Ovary (tissue), 3 donors: ENCODE data around the gene NRXN3.

Source experiments
- POLR2A ChIP-seq: fragments of 450-650 bp; IDR thresholded peaks from one replicate; pipeline ENCODE4 v1.6.1; 2017; ENCODE audit warnings: antibody characterized with exemption, mild to moderate bottlenecking, moderate library complexity
- TF ChIP-seq, protein P1 (sequence below), 3 donors: fragments of 450-650 bp in 2 of 3; fragments of 200-600 bp in 1 of 3; IDR thresholded peaks; one replicate each; pipeline versions ENCODE4 v1.5.1 to v1.8.0; 2016 to 2022; ENCODE audit warnings: antibody characterized with exemption in 3 of 3, mild to moderate bottlenecking in 1 of 3
- donor health status: DM: no; HTN: no; CAD: no.

- TF ChIP-seq, protein P1, sequence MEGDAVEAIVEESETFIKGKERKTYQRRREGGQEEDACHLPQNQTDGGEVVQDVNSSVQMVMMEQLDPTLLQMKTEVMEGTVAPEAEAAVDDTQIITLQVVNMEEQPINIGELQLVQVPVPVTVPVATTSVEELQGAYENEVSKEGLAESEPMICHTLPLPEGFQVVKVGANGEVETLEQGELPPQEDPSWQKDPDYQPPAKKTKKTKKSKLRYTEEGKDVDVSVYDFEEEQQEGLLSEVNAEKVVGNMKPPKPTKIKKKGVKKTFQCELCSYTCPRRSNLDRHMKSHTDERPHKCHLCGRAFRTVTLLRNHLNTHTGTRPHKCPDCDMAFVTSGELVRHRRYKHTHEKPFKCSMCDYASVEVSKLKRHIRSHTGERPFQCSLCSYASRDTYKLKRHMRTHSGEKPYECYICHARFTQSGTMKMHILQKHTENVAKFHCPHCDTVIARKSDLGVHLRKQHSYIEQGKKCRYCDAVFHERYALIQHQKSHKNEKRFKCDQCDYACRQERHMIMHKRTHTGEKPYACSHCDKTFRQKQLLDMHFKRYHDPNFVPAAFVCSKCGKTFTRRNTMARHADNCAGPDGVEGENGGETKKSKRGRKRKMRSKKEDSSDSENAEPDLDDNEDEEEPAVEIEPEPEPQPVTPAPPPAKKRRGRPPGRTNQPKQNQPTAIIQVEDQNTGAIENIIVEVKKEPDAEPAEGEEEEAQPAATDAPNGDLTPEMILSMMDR (IDR thresholded peaks at IDR 0.05) = no peak
- no peak for TF ChIP-seq POLR2A
Observed at GRCh38 chr14:79573486-79573885, 1403.3 kb downstream of the NRXN3 start.
